ENCODE data around the gene SIL1.

DNA sequence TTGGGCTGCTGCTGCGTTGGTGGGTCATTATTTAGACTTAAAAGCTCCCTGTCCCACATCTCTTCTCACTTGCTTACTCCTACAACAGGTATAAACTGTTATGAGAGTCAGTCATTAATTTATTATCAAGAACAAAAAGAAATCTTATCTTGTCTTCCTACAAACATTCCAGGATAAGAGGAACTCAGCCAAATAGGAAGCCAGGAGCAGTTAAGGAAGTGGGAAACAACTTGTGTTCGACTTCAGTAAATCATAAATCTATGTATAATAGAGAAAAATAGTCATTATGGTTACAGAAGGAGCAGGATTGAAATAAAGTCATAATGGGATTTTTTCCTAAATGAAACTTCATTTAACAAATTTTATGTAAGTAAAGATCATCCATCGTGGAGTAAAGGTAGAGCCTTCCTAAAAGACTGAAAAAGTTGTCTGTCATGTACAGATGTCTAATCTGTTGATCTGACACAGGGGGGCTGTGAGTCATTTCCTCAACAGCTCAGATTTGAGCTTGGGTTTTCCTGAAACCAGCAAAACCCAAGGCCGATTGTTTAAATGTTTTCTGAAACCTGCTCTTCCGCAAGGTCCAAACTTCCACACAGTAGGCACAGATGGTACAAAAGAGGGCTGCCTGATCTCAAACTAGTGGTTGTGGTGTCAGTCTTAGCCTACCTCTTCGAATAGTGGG is 297.7 kb downstream of the SIL1 start:
- TF ChIP-seq, protein P1, sequence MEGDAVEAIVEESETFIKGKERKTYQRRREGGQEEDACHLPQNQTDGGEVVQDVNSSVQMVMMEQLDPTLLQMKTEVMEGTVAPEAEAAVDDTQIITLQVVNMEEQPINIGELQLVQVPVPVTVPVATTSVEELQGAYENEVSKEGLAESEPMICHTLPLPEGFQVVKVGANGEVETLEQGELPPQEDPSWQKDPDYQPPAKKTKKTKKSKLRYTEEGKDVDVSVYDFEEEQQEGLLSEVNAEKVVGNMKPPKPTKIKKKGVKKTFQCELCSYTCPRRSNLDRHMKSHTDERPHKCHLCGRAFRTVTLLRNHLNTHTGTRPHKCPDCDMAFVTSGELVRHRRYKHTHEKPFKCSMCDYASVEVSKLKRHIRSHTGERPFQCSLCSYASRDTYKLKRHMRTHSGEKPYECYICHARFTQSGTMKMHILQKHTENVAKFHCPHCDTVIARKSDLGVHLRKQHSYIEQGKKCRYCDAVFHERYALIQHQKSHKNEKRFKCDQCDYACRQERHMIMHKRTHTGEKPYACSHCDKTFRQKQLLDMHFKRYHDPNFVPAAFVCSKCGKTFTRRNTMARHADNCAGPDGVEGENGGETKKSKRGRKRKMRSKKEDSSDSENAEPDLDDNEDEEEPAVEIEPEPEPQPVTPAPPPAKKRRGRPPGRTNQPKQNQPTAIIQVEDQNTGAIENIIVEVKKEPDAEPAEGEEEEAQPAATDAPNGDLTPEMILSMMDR (conservative IDR thresholded peaks at IDR 0.05 in 1 of 2, IDR thresholded peaks at IDR 0.05 in 1 of 2; ENCODE audit: low read depth in 1 of 2, low read length in 2 of 2): no peak
- no peak for TF ChIP-seq EZH2 (IDR thresholded peaks at IDR 0.05; ENCODE audit: low read length, missing control alignments)

Measured in fibroblast of lung (primary cell).